Peyer's patch (tissue), 4 donors: ENCODE measurements around the gene IGLON5. TPM values are rescaled to one million over a fixed set of nuclear protein-coding genes. Genes with fewer than 3 reads are reported as not detected.

Source experiments
- DNase-seq, 3 donors: peaks; one replicate each; pipeline ENCODE4 v3.0.0-alpha.2; 2017 to 2019
- H3K27ac ChIP-seq, 4 donors: fragments of 200-600 bp; sonication (generic); one replicate each; pipeline ENCODE4 v1.5.1; 2016 to 2019
- H3K27me3 ChIP-seq, 2 donors: fragments of 200-600 bp; sonication (generic); one replicate each; pipeline ENCODE4 v1.5.1; 2019
- H3K36me3 ChIP-seq, 3 donors: fragments of 200-600 bp; sonication (generic); one replicate each; pipeline ENCODE4 v1.5.1; 2016 to 2019
- H3K4me1 ChIP-seq, 4 donors: fragments of 200-600 bp; sonication (generic); one replicate each; pipeline ENCODE4 v1.5.1; 2016 to 2019
- H3K4me3 ChIP-seq, 4 donors: fragments of 200-600 bp; sonication (generic); 1 replicate in 3 of 4; 2 replicates in 1 of 4; pipeline ENCODE4 v1.5.1; 2016 to 2019; ENCODE audit warnings: mild to moderate bottlenecking in 1 of 4
- H3K9me3 ChIP-seq, 4 donors: fragments of 200-600 bp; sonication (generic); one replicate each; pipeline ENCODE4 v1.5.1; 2016 to 2019; ENCODE audit warnings: mild to moderate bottlenecking in 1 of 4
- CTCF ChIP-seq, 6 experiments: fragments of 450-650 bp in 4 of 6; fragments of 200-600 bp in 2 of 6; sonication (generic) in 1 of 6; IDR thresholded peaks; one replicate each; pipeline ENCODE4 v1.5.1; 2017 to 2019; ENCODE audit warnings: antibody characterized with exemption in 6 of 6, mild to moderate bottlenecking in 3 of 6, moderate library complexity in 1 of 6
- POLR2A ChIP-seq, 2 donors: fragments of 450-650 bp; IDR thresholded peaks; one replicate each; pipeline ENCODE4 v1.5.1; 2017; ENCODE audit warnings: antibody characterized with exemption in 2 of 2, mild to moderate bottlenecking in 2 of 2, moderate library complexity in 2 of 2
- total RNA-seq, 4 donors: library from RNA; depleted of rRNA; stranded (reverse); fragments of >200 nt; gene quantifications; one replicate each; pipeline ENCODE4 v1.1.0, GENCODE V29; 2016

Gene IGLON5
- total RNA-seq, 4 donors from 2014 or later, result not detected

GRCh38 chr19:51324167-51324481 lies 12.7 kb downstream of the IGLON5 start:
- Histone ChIP-seq H3K27ac (no peak overlapping the region), H3K36me3 (no peaks in the 10 kb centered on the region), H3K4me1 (peaks cover 0 to 11% (median 2%) of the 10 kb centered on the region in 4 donors), H3K9me3 (no peaks in the 10 kb centered on the region), H3K27me3 (peaks cover 0 to 11% of the 10 kb centered on the region in 2 donors), H3K4me3 (no peak overlapping the region)
- no peak for DNase-seq
- no peak for TF ChIP-seq CTCF (IDR thresholded peaks at IDR 0.05)
- no peak for TF ChIP-seq POLR2A (IDR thresholded peaks at IDR 0.05)

- Histone ChIP-seq H3K9me3 (no peaks in the 10 kb centered on the region), H3K4me3 (no peak overlapping the region), H3K27ac (no peak overlapping the region), H3K27me3 (peaks cover 0 to 11% of the 10 kb centered on the region in 2 donors), H3K36me3 (no peaks in the 10 kb centered on the region), H3K4me1 (peaks cover 0 to 11% (median 2%) of the 10 kb centered on the region in 4 donors)
- DNase-seq, result no peak
- TF ChIP-seq CTCF (IDR thresholded peaks at IDR 0.05) (no peak), POLR2A (IDR thresholded peaks at IDR 0.05) (no peak)
Observed at GRCh38 chr19:51325161-51325976, 13.9 kb downstream of the IGLON5 start.

- H3K27ac ChIP-seq, result no peak overlapping the region
- no peaks in the 10 kb centered on the region for H3K9me3 ChIP-seq
- no peak overlapping the region for H3K4me3 ChIP-seq
- H3K36me3 ChIP-seq, result no peaks in the 10 kb centered on the region
- TF ChIP-seq CTCF (IDR thresholded peaks at IDR 0.05) (no peak), POLR2A (IDR thresholded peaks at IDR 0.05) (no peak)
- H3K27me3 ChIP-seq, result peaks cover 0 to 11% of the 10 kb centered on the region in 2 donors
- no peak for DNase-seq
- peaks cover 0 to 11% (median 2%) of the 10 kb centered on the region in 4 donors for H3K4me1 ChIP-seq
Observed at GRCh38 chr19:51326216-51327065, 15.0 kb downstream of the IGLON5 start.

- Histone ChIP-seq H3K4me3 (peak overlapping the region in 3 of 4 donors; percentile 13 to 30 (median 27)), H3K4me1 (peaks cover 0 to 11% (median 2%) of the 10 kb centered on the region in 4 donors), H3K27ac (no peak overlapping the region), H3K9me3 (peaks cover 0 to 2% (median 0%) of the 10 kb centered on the region in 4 donors), H3K27me3 (peaks cover 0 to 11% of the 10 kb centered on the region in 2 donors), H3K36me3 (no peaks in the 10 kb centered on the region)
- DNase-seq, result peak in 2 of 3 donors; percentile 57 to 64
- TF ChIP-seq POLR2A (IDR thresholded peaks at IDR 0.05), result no peak
Observed at GRCh38 chr19:51327066-51328001, 15.9 kb downstream of the IGLON5 start.

- H3K4me1 ChIP-seq, result peaks cover 0 to 11% (median 2%) of the 10 kb centered on the region in 4 donors
Observed at GRCh38 chr19:51329411-51329810, 18.0 kb downstream of the IGLON5 start.

More at GRCh38 chr19:51329411-51329810, 18.0 kb downstream of the IGLON5 start:
- no peak for TF ChIP-seq POLR2A (IDR thresholded peaks at IDR 0.05)
- no peak for TF ChIP-seq CTCF (IDR thresholded peaks at IDR 0.05)
- H3K9me3 ChIP-seq, result peaks cover 0 to 3% (median 0%) of the 10 kb centered on the region in 4 donors
- H3K36me3 ChIP-seq, result no peaks in the 10 kb centered on the region
- DNase-seq, result no peak
- no peak overlapping the region for H3K4me3 ChIP-seq
- peaks cover 0 to 11% of the 10 kb centered on the region in 2 donors for H3K27me3 ChIP-seq
- H3K27ac ChIP-seq, result no peak overlapping the region
